Peyer's patch (tissue), 4 donors: ENCODE results near the gene ANKFN1. TPM values are rescaled to one million over a fixed set of nuclear protein-coding genes. Genes with fewer than 3 reads are reported as not detected.

ENCODE experiments used
- DNase-seq, 3 donors: peaks; one replicate each; pipeline ENCODE4 v3.0.0-alpha.2; 2017 to 2019
- H3K27ac ChIP-seq, 4 donors: fragments of 200-600 bp; sonication (generic); one replicate each; pipeline ENCODE4 v1.5.1; 2016 to 2019
- H3K27me3 ChIP-seq, 2 donors: fragments of 200-600 bp; sonication (generic); one replicate each; pipeline ENCODE4 v1.5.1; 2019
- H3K36me3 ChIP-seq, 3 donors: fragments of 200-600 bp; sonication (generic); one replicate each; pipeline ENCODE4 v1.5.1; 2016 to 2019
- H3K4me1 ChIP-seq, 4 donors: fragments of 200-600 bp; sonication (generic); one replicate each; pipeline ENCODE4 v1.5.1; 2016 to 2019
- H3K4me3 ChIP-seq, 4 donors: fragments of 200-600 bp; sonication (generic); 1 replicate in 3 of 4; 2 replicates in 1 of 4; pipeline ENCODE4 v1.5.1; 2016 to 2019; ENCODE audit warnings: mild to moderate bottlenecking in 1 of 4
- H3K9me3 ChIP-seq, 4 donors: fragments of 200-600 bp; sonication (generic); one replicate each; pipeline ENCODE4 v1.5.1; 2016 to 2019; ENCODE audit warnings: mild to moderate bottlenecking in 1 of 4
- CTCF ChIP-seq, 6 experiments: fragments of 450-650 bp in 4 of 6; fragments of 200-600 bp in 2 of 6; sonication (generic) in 1 of 6; IDR thresholded peaks; one replicate each; pipeline ENCODE4 v1.5.1; 2017 to 2019; ENCODE audit warnings: antibody characterized with exemption in 6 of 6, mild to moderate bottlenecking in 3 of 6, moderate library complexity in 1 of 6
- POLR2A ChIP-seq, 2 donors: fragments of 450-650 bp; IDR thresholded peaks; one replicate each; pipeline ENCODE4 v1.5.1; 2017; ENCODE audit warnings: antibody characterized with exemption in 2 of 2, mild to moderate bottlenecking in 2 of 2, moderate library complexity in 2 of 2
- total RNA-seq, 4 donors: library from RNA; depleted of rRNA; stranded (reverse); fragments of >200 nt; gene quantifications; one replicate each; pipeline ENCODE4 v1.1.0, GENCODE V29; 2016

Gene ANKFN1
- total RNA-seq, 4 donors from 2014 or later, result 0.95 to 2.0 (median 1.6) TPM; not detected in 1

- no peak overlapping the region for H3K27ac ChIP-seq
- H3K27me3 ChIP-seq, result no peaks in the 10 kb centered on the region
- TF ChIP-seq POLR2A (IDR thresholded peaks at IDR 0.05) (no peak), CTCF (IDR thresholded peaks at IDR 0.05) (no peak)
- no peaks in the 10 kb centered on the region for H3K36me3 ChIP-seq
- H3K9me3 ChIP-seq, result no peaks in the 10 kb centered on the region
- no peaks in the 10 kb centered on the region for H3K4me1 ChIP-seq
- no peak for DNase-seq
- H3K4me3 ChIP-seq, result no peak overlapping the region
These were observed 146.9 kb downstream of the ANKFN1 start for GRCh38 chr17:56300144-56300543.

- Histone ChIP-seq H3K4me1 (no peaks in the 10 kb centered on the region), H3K4me3 (no peak overlapping the region), H3K27ac (no peak overlapping the region), H3K9me3 (no peaks in the 10 kb centered on the region), H3K36me3 (no peaks in the 10 kb centered on the region), H3K27me3 (no peaks in the 10 kb centered on the region)
- TF ChIP-seq POLR2A (IDR thresholded peaks at IDR 0.05), result no peak
- no peak for TF ChIP-seq CTCF (IDR thresholded peaks at IDR 0.05)
- DNase-seq, result no peak
These were observed 151.7 kb downstream of the ANKFN1 start for GRCh38 chr17:56305007-56305406.

GRCh38 chr17:56309897-56310296 lies 156.6 kb downstream of the ANKFN1 start:
- H3K4me1 ChIP-seq, result no peaks in the 10 kb centered on the region
- DNase-seq, result no peak
- no peak for TF ChIP-seq CTCF (IDR thresholded peaks at IDR 0.05)
- no peak for TF ChIP-seq POLR2A (IDR thresholded peaks at IDR 0.05)
- H3K27me3 ChIP-seq, result no peaks in the 10 kb centered on the region
- no peak overlapping the region for H3K27ac ChIP-seq
- no peaks in the 10 kb centered on the region for H3K36me3 ChIP-seq
- H3K9me3 ChIP-seq, result no peaks in the 10 kb centered on the region
- no peak overlapping the region for H3K4me3 ChIP-seq

- no peaks in the 10 kb centered on the region for H3K27me3 ChIP-seq
- H3K36me3 ChIP-seq, result no peaks in the 10 kb centered on the region
- DNase-seq, result no peak
- no peak for TF ChIP-seq CTCF (IDR thresholded peaks at IDR 0.05)
- no peak for TF ChIP-seq POLR2A (IDR thresholded peaks at IDR 0.05)
- H3K27ac ChIP-seq, result no peak overlapping the region
- no peaks in the 10 kb centered on the region for H3K9me3 ChIP-seq
- no peak overlapping the region for H3K4me3 ChIP-seq
- no peaks in the 10 kb centered on the region for H3K4me1 ChIP-seq
These were observed 157.5 kb downstream of the ANKFN1 start for GRCh38 chr17:56310782-56311181.

GRCh38 chr17:56313201-56313600 lies 159.9 kb downstream of the ANKFN1 start:
- H3K4me1 ChIP-seq, result no peaks in the 10 kb centered on the region

More at GRCh38 chr17:56313201-56313600, 159.9 kb downstream of the ANKFN1 start:
- H3K4me3 ChIP-seq, result no peak overlapping the region
- TF ChIP-seq CTCF (IDR thresholded peaks at IDR 0.05) (no peak), POLR2A (IDR thresholded peaks at IDR 0.05) (no peak)
- no peaks in the 10 kb centered on the region for H3K27me3 ChIP-seq
- H3K9me3 ChIP-seq, result no peaks in the 10 kb centered on the region
- no peak overlapping the region for H3K27ac ChIP-seq
- no peak for DNase-seq
- no peaks in the 10 kb centered on the region for H3K36me3 ChIP-seq
